Measurements from ENCODE around the gene LRRN4CL. TPM values are rescaled to one million over a fixed set of nuclear protein-coding genes. Genes with fewer than 3 reads are reported as not detected.
"Not testable (repeated sequence)": the region's sequence is repeated elsewhere in the genome, so short reads cannot be mapped to it uniquely, and the experiment has no call there.

LRRN4CL gene
- total RNA-seq, 4 donors from 2014 or later: 3.7 to 6.4 (median 5.9) TPM

GRCh38 chr11:62664405-62665074, 24.8 kb downstream of the LRRN4CL start:
- no peak for TF ChIP-seq POLR2A (IDR thresholded peaks at IDR 0.05)
- TF ChIP-seq CTCF (IDR thresholded peaks at IDR 0.05 in 4 of 5, conservative IDR thresholded peaks at IDR 0.05 in 1 of 5): no peak
- intact Hi-C loops (cut with DNase I; ENCODE audit: low total_unique reads): loop anchor here (2.0 kb wide), 1 partner anchor 18 kb away; the partner anchor contains the start of gene GANAB
- in situ Hi-C loops (cut with MboI; ENCODE audit: low sequenced_read_pairs in 4 of 4): no loop called here
- ATAC-seq (peak; percentile 56 to 78), DNase-seq (peak in 1 of 2 donors; percentile 60)
- Histone ChIP-seq H3K27me3 (no peaks in the 10 kb centered on the region), H3K27ac (peak overlapping the region; percentile 82 to 97 (median 88)), H3K4me3 (peak overlapping the region; percentile 68 to 96 (median 79)), H3K36me3 (peaks cover 0 to 20% of the 10 kb centered on the region in 2 donors), H3K4me1 (peaks cover 30 to 34% of the 10 kb centered on the region in 2 donors), H3K9me3 (no peaks in the 10 kb centered on the region)

GRCh38 chr11:62656796-62657429, 32.4 kb downstream of the LRRN4CL start:
- Histone ChIP-seq H3K36me3 (no peaks in the 10 kb centered on the region), H3K27ac (no peak overlapping the region), H3K4me1 (peaks cover 6 to 7% of the 10 kb centered on the region in 2 donors), H3K4me3 (no peak overlapping the region), H3K9me3 (no peaks in the 10 kb centered on the region), H3K27me3 (no peaks in the 10 kb centered on the region)
- intact Hi-C loops (cut with DNase I; ENCODE audit: low total_unique reads): no loop called here
- TF ChIP-seq POLR2A (IDR thresholded peaks at IDR 0.05): no peak
- TF ChIP-seq CTCF (IDR thresholded peaks at IDR 0.05 in 4 of 5, conservative IDR thresholded peaks at IDR 0.05 in 1 of 5): no peak
- ATAC-seq (no peak), DNase-seq (no peak)
- in situ Hi-C loops (cut with MboI; ENCODE audit: low sequenced_read_pairs in 4 of 4): no loop called here

GRCh38 chr11:62654297-62654696, 35.0 kb downstream of the LRRN4CL start:
- H3K27me3 ChIP-seq: no peaks in the 10 kb centered on the region
- intact Hi-C loops (cut with DNase I; ENCODE audit: low total_unique reads) (no loop called here), in situ Hi-C loops (cut with MboI; ENCODE audit: low sequenced_read_pairs in 4 of 4) (no loop called here)
- H3K9me3 ChIP-seq: no peaks in the 10 kb centered on the region
- ATAC-seq (no peak), DNase-seq (no peak)
- TF ChIP-seq POLR2A (IDR thresholded peaks at IDR 0.05): no peak
- TF ChIP-seq CTCF (IDR thresholded peaks at IDR 0.05 in 4 of 5, conservative IDR thresholded peaks at IDR 0.05 in 1 of 5): no peak
- no peak overlapping the region for H3K4me3 ChIP-seq
- H3K36me3 ChIP-seq: peaks cover 0 to 7% of the 10 kb centered on the region in 2 donors
- H3K27ac ChIP-seq: no peak overlapping the region
- H3K4me1 ChIP-seq: peaks cover 12 to 13% of the 10 kb centered on the region in 2 donors

- Histone ChIP-seq H3K4me3 (peak overlapping the region; percentile 78 to 91 (median 86)), H3K4me1 (peaks cover 13 to 18% of the 10 kb centered on the region in 2 donors), H3K27ac (peak overlapping the region; percentile 89 to 95 (median 92)), H3K27me3 (no peaks in the 10 kb centered on the region), H3K9me3 (no peaks in the 10 kb centered on the region), H3K36me3 (peaks cover 0 to 22% of the 10 kb centered on the region in 2 donors)
- ATAC-seq: no peak
- intact Hi-C loops (cut with DNase I; ENCODE audit: low total_unique reads) (loop anchor here (2.0 kb wide), 2 partner anchors 26 to 42 kb away; partner anchors contain the start of gene UBXN1), in situ Hi-C loops (cut with MboI; ENCODE audit: low sequenced_read_pairs in 4 of 4) (no loop called here)
- TF ChIP-seq POLR2A (IDR thresholded peaks at IDR 0.05): no peak
- no peak for TF ChIP-seq CTCF (IDR thresholded peaks at IDR 0.05 in 4 of 5, conservative IDR thresholded peaks at IDR 0.05 in 1 of 5)
- no peak for DNase-seq
Observed at GRCh38 chr11:62652161-62653006, 36.9 kb downstream of the LRRN4CL start.

GRCh38 chr11:62650283-62650682, 39.0 kb downstream of the LRRN4CL start:
- in situ Hi-C loops (cut with MboI; ENCODE audit: low sequenced_read_pairs in 4 of 4); H3K9me3 ChIP-seq; ATAC-seq; intact Hi-C loops (cut with DNase I; ENCODE audit: low total_unique reads); H3K27ac ChIP-seq; H3K27me3 ChIP-seq; H3K4me3 ChIP-seq; DNase-seq: not testable (repeated sequence)
- peaks cover 0 to 22% of the 10 kb centered on the region in 2 donors for H3K36me3 ChIP-seq
- peaks cover 26 to 31% of the 10 kb centered on the region in 2 donors for H3K4me1 ChIP-seq

Data from gastrocnemius medialis (tissue), 4 donors.